B cell (primary cell): ENCODE data around the gene NEBL. TPM values are rescaled to one million over a fixed set of nuclear protein-coding genes. Genes with fewer than 3 reads are reported as not detected.

Experiments used
- ATAC-seq: fragments of 200-7000 bp; cut with Tn5 transposase; one replicate; pipeline ENCODE4 v1.10.0; 2021; ENCODE audit warnings: low read depth, mild to moderate bottlenecking, moderate number of reproducible peaks, moderate library complexity
- CTCF ChIA-PET: fragments of 350-600 bp; sonication (Branson Sonifier 250); formaldehyde crosslinking; loops from one replicate; lab custom pipeline; 2021; ENCODE audit warnings: antibody characterized with exemption, inconsistent platforms; lab: Charles Lee
- POLR2A ChIA-PET: fragments of 350-600 bp; sonication (Branson Sonifier 250); formaldehyde crosslinking; loops from one replicate; lab custom pipeline; 2021; ENCODE audit warnings: antibody characterized with exemption; lab: Charles Lee
- DNase-seq: peaks from one replicate; pipeline ENCODE4 v3.0.0; 2013
- H2AFZ ChIP-seq: 2 replicates; pipeline ENCODE4 v1.6.1; 2012; ENCODE audit warnings: mild to moderate bottlenecking, low read depth, low read length; ENCODE audit not compliant: insufficient read depth, poor library complexity, severe bottlenecking
- H3K27ac ChIP-seq, 2 donors: 1 replicate in 1 of 2; 2 replicates in 1 of 2; pipeline ENCODE4 v1.5.1; 2012 to 2013; ENCODE audit warnings: low read length in 2 of 2, mild to moderate bottlenecking in 2 of 2, moderate library complexity in 1 of 2
- H3K27me3 ChIP-seq, 4 experiments: fragments of 200-600 bp in 1 of 4; sonication (generic) in 1 of 4; replicated peaks in 1 of 4; 1 replicate in 2 of 4; 2 replicates in 2 of 4; pipeline versions ENCODE4 v1.6.1 to v1.7.0; 2013 to 2016; ENCODE audit warnings: low read length in 3 of 4, mild to moderate bottlenecking in 2 of 4, mixed read lengths in 1 of 4, moderate library complexity in 1 of 4; ENCODE audit not compliant: insufficient read depth in 4 of 4, control insufficient read depth in 3 of 4; ENCODE audit errors: control extremely low read depth in 1 of 4
- H3K36me3 ChIP-seq, 2 experiments: replicated peaks in 1 of 2; 1 replicate in 1 of 2; 2 replicates in 1 of 2; pipeline versions ENCODE4 v1.6.1 to v1.7.1; 2013; ENCODE audit warnings: low read length in 1 of 2; ENCODE audit not compliant: insufficient read depth in 2 of 2, control insufficient read depth in 1 of 2; ENCODE audit errors: control extremely low read depth in 1 of 2, extremely low read depth in 1 of 2
- H3K4me1 ChIP-seq, 2 donors: fragments of 200-600 bp in 1 of 2; sonication (generic) in 1 of 2; 1 replicate in 1 of 2; 2 replicates in 1 of 2; pipeline versions ENCODE4 v1.5.1 to v1.6.1; 2013 to 2017; ENCODE audit warnings: low read length in 2 of 2; ENCODE audit not compliant: control insufficient read depth in 2 of 2, insufficient read depth in 2 of 2
- H3K4me2 ChIP-seq: replicated peaks from 2 replicates; pipeline ENCODE3; 2012; ENCODE audit warnings: mild to moderate bottlenecking, low read depth, low read length; ENCODE audit not compliant: poor library complexity, severe bottlenecking
- H3K4me3 ChIP-seq, 5 experiments: fragments of 200-600 bp in 1 of 5; sonication (generic) in 1 of 5; 1 replicate in 3 of 5; 2 replicates in 2 of 5; pipeline versions ENCODE4 v1.5.1 to v1.7.0; 2011 to 2016; ENCODE audit warnings: low read length in 4 of 5, mild to moderate bottlenecking in 4 of 5, low read depth in 2 of 5, control low read depth in 1 of 5, moderate library complexity in 1 of 5; ENCODE audit not compliant: insufficient read depth in 1 of 5; ENCODE audit errors: control extremely low read depth in 1 of 5, extremely low read depth in 1 of 5
- H3K79me2 ChIP-seq: fragments of 200-600 bp; sonication (generic); one replicate; pipeline ENCODE4 v1.6.0; 2016; ENCODE audit warnings: low read length; ENCODE audit not compliant: control insufficient read depth, insufficient read depth
- H3K9ac ChIP-seq: fragments of 200-600 bp; sonication (generic); 2 replicates; pipeline ENCODE4 v1.6.1; 2017; ENCODE audit warnings: mild to moderate bottlenecking, low read length, moderate library complexity
- H3K9me3 ChIP-seq, 3 donors: one replicate each; pipeline versions ENCODE4 v1.6.1 to v1.7.1; 2013; ENCODE audit warnings: low read length in 2 of 3; ENCODE audit not compliant: control insufficient read depth in 2 of 3, insufficient read depth in 1 of 3; ENCODE audit errors: control extremely low read depth in 1 of 3
- H4K20me1 ChIP-seq: 2 replicates; pipeline ENCODE4 v1.6.0; 2012; ENCODE audit warnings: mild to moderate bottlenecking, low read length; ENCODE audit not compliant: insufficient read depth, control insufficient read depth, poor library complexity, severe bottlenecking
- H3K27ac Mint-ChIP-seq: one replicate; pipeline ENCODE4 v1.8.0; 2021; ENCODE audit warnings: mixed read lengths
- H3K27me3 Mint-ChIP-seq: one replicate; pipeline ENCODE4 v1.8.0; 2021; ENCODE audit warnings: mixed read lengths
- H3K4me1 Mint-ChIP-seq: one replicate; pipeline ENCODE4 v1.8.0; 2021; ENCODE audit warnings: mixed read lengths
- H3K4me3 Mint-ChIP-seq: one replicate; pipeline ENCODE4 v1.8.0; 2021; ENCODE audit warnings: mixed read lengths
- H3K9me3 Mint-ChIP-seq: one replicate; pipeline ENCODE4 v1.8.0; 2022; ENCODE audit warnings: mixed read lengths; ENCODE audit not compliant: insufficient read depth
- EZH2 ChIP-seq: IDR thresholded peaks from 2 replicates; pipeline ENCODE4 v1.6.1; 2012; ENCODE audit warnings: borderline replicate concordance, low read depth, mild to moderate bottlenecking, moderate library complexity, low read length; ENCODE audit not compliant: insufficient read depth, poor library complexity, severe bottlenecking
- WGBS: methylation state at CpG from one replicate; pipeline ENCODE4 v1.1.5; 2013; ENCODE audit warnings: missing lambda C conversion rate; ENCODE audit not compliant: insufficient coverage; 5-methylcytosine and 5-hydroxymethylcytosine counted together
- intact Hi-C: fragments of 100-400 bp; cut with micrococcal nuclease; formaldehyde crosslinking; loops from one replicate; pipeline ENCODE4 v1.10.0; 2022
- polyA plus RNA-seq: library from polyadenylated mRNA; depleted of rRNA; stranded (reverse); fragments of >200 nt; gene quantifications from 2 replicates; pipeline ENCODE4 v1.2.3, GENCODE V29; 2012
- total RNA-seq, 2 donors: library from RNA; stranded (reverse); fragments of 120-200 nt in 1 of 2; gene quantifications; 1 replicate in 1 of 2; 2 replicates in 1 of 2; pipeline versions ENCODE4 v1.2.3 to v1.2.4, GENCODE V29; 2013 to 2022
- TF ChIP-seq, protein P1 (sequence below): fragments of 200-600 bp; IDR thresholded peaks from one replicate; pipeline ENCODE4 v1.8.0; 2022; ENCODE audit warnings: antibody characterized with exemption, mild to moderate bottlenecking

Gene NEBL
- total and polyA plus RNA-seq, 2 donors (not counting 1 experiment from before 2014, with no cell fraction given): not detected

GRCh38 chr10:20817646-20818045 is 79.5 kb downstream of the NEBL start:
- Histone ChIP-seq H3K36me3 (no peaks in the 10 kb centered on the region), H3K4me1 (no peaks in the 10 kb centered on the region), H3K79me2 (no peaks in the 10 kb centered on the region), H3K4me2 (no peak overlapping the region), H3K9me3 (peaks cover 0 to 3% (median 0%) of the 10 kb centered on the region in 3 donors), H3K9ac (no peak overlapping the region), H3K27me3 (no peaks in the 10 kb centered on the region), H2AFZ (no peak overlapping the region), H3K27ac (no peak overlapping the region), H3K4me3 (no peak overlapping the region), H4K20me1 (no peaks in the 10 kb centered on the region)
- CTCF ChIA-PET: no interaction called here
- DNase-seq (no peak), ATAC-seq (no peak)
- H3K27ac Mint-ChIP-seq: no peak overlapping the region
- no peaks in the 10 kb centered on the region for H3K4me1 Mint-ChIP-seq
- H3K27me3 Mint-ChIP-seq: no peaks in the 10 kb centered on the region
- no peak overlapping the region for H3K4me3 Mint-ChIP-seq
- no peaks in the 10 kb centered on the region for H3K9me3 Mint-ChIP-seq
- WGBS: no CpG with 5 or more reads among the region's 5 CpGs
- no peak for TF ChIP-seq EZH2
- TF ChIP-seq, protein P1, sequence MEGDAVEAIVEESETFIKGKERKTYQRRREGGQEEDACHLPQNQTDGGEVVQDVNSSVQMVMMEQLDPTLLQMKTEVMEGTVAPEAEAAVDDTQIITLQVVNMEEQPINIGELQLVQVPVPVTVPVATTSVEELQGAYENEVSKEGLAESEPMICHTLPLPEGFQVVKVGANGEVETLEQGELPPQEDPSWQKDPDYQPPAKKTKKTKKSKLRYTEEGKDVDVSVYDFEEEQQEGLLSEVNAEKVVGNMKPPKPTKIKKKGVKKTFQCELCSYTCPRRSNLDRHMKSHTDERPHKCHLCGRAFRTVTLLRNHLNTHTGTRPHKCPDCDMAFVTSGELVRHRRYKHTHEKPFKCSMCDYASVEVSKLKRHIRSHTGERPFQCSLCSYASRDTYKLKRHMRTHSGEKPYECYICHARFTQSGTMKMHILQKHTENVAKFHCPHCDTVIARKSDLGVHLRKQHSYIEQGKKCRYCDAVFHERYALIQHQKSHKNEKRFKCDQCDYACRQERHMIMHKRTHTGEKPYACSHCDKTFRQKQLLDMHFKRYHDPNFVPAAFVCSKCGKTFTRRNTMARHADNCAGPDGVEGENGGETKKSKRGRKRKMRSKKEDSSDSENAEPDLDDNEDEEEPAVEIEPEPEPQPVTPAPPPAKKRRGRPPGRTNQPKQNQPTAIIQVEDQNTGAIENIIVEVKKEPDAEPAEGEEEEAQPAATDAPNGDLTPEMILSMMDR: no peak
- intact Hi-C loops: no loop called here
- POLR2A ChIA-PET: no interaction called here

DNA sequence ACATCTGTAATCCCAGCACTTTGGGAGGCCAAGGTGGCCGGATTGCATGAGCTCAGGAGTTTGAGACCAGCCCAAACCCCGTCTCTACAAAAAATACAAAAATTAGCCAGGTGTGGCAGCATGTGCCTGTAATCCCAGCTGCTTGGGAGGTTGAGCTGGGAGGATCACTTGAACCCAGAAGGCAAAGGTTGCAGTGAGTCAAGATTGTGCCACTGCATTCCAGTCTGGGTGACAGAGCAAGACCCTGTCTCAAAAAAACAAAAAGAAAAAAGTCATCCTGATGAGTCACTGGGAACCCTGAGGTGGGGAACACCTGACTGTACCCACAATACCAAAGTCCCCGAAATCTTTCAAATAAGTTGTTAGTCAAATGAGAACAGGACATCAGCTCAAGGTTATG is 80.0 kb downstream of the NEBL start:
- DNase-seq: no peak
- no peak overlapping the region for H3K9ac ChIP-seq
- H3K27me3 Mint-ChIP-seq: no peaks in the 10 kb centered on the region
- peaks cover 0 to 3% (median 0%) of the 10 kb centered on the region in 3 donors for H3K9me3 ChIP-seq
- no peak overlapping the region for H2AFZ ChIP-seq
- no peak overlapping the region for H3K4me3 ChIP-seq
- no peak overlapping the region for H3K4me2 ChIP-seq
- 86% methylated on average over 2 of the region's 3 CpGs for WGBS
- CTCF ChIA-PET: no interaction called here
- no peaks in the 10 kb centered on the region for H3K4me1 Mint-ChIP-seq
- POLR2A ChIA-PET: no interaction called here
- intact Hi-C loops: no loop called here
- no peaks in the 10 kb centered on the region for H3K27me3 ChIP-seq
- ATAC-seq: no peak
- no peak overlapping the region for H3K4me3 Mint-ChIP-seq
- no peaks in the 10 kb centered on the region for H3K4me1 ChIP-seq
- H3K9me3 Mint-ChIP-seq: no peaks in the 10 kb centered on the region
- TF ChIP-seq, protein P1: no peak
- no peak for TF ChIP-seq EZH2
- no peak overlapping the region for H3K27ac ChIP-seq
- no peaks in the 10 kb centered on the region for H3K79me2 ChIP-seq
- no peaks in the 10 kb centered on the region for H4K20me1 ChIP-seq
- no peaks in the 10 kb centered on the region for H3K36me3 ChIP-seq
- H3K27ac Mint-ChIP-seq: no peak overlapping the region
